Osteocyte (in vitro differentiated cells): ENCODE data around the gene PLCG1. TPM values are rescaled to one million over a fixed set of nuclear protein-coding genes. Genes with fewer than 3 reads are reported as not detected.

Experiments used
- DNase-seq: peaks from one replicate; pipeline ENCODE4 v3.0.0; 2021; ENCODE audit warnings: mixed read lengths; ENCODE audit not compliant: unreplicated experiment; ENCODE audit errors: extremely low spot score
- H3K27ac Mint-ChIP-seq: one replicate; pipeline ENCODE4 v1.8.0; 2021; ENCODE audit warnings: mild to moderate bottlenecking, mixed read lengths; ENCODE audit not compliant: unreplicated experiment
- H3K27me3 Mint-ChIP-seq: one replicate; pipeline ENCODE4 v1.8.0; 2021; ENCODE audit warnings: mixed read lengths; ENCODE audit not compliant: unreplicated experiment
- H3K36me3 Mint-ChIP-seq: one replicate; pipeline ENCODE4 v1.8.0; 2021; ENCODE audit warnings: mixed read lengths; ENCODE audit not compliant: unreplicated experiment
- H3K4me1 Mint-ChIP-seq: one replicate; pipeline ENCODE4 v1.8.0; 2021; ENCODE audit warnings: mixed read lengths; ENCODE audit not compliant: unreplicated experiment
- H3K4me3 Mint-ChIP-seq: one replicate; pipeline ENCODE4 v1.8.0; 2021; ENCODE audit warnings: mild to moderate bottlenecking, moderate library complexity, mixed read lengths; ENCODE audit not compliant: unreplicated experiment
- H3K9me3 Mint-ChIP-seq: one replicate; pipeline ENCODE4 v1.8.0; 2021; ENCODE audit warnings: mixed read lengths; ENCODE audit not compliant: unreplicated experiment
- CTCF ChIP-seq: fragments of 200-600 bp; sonication (generic); IDR thresholded peaks from 2 replicates; pipeline ENCODE4 v1.5.0; 2021; ENCODE audit warnings: antibody characterized with exemption, mild to moderate bottlenecking, moderate library complexity
- total RNA-seq: library from RNA; stranded (reverse); gene quantifications from 2 replicates; pipeline ENCODE4 v1.2.1, GENCODE V29; 2021

PLCG1 gene
- total RNA-seq, 1 donor from 2014 or later: 179 TPM

GRCh38 chr20:41214202-41214601 lies 76.9 kb downstream of the PLCG1 start:
- Mint-ChIP-seq H3K9me3 (no peaks in the 10 kb centered on the region), H3K4me3 (no peak overlapping the region), H3K4me1 (peaks cover 27% of the 10 kb centered on the region), H3K27ac (no peak overlapping the region), H3K27me3 (no peaks in the 10 kb centered on the region), H3K36me3 (peaks cover 1% of the 10 kb centered on the region)
- DNase-seq: no peak
- no peak for TF ChIP-seq CTCF

- TF ChIP-seq CTCF: no peak
- Mint-ChIP-seq H3K4me1 (peaks cover 28% of the 10 kb centered on the region), H3K9me3 (no peaks in the 10 kb centered on the region), H3K4me3 (no peak overlapping the region), H3K27me3 (no peaks in the 10 kb centered on the region), H3K36me3 (no peaks in the 10 kb centered on the region), H3K27ac (no peak overlapping the region)
- no peak for DNase-seq
Observed at GRCh38 chr20:41214666-41215065, 77.3 kb downstream of the PLCG1 start.

- no peak for TF ChIP-seq CTCF
- DNase-seq: no peak
- Mint-ChIP-seq H3K36me3 (peaks cover 6% of the 10 kb centered on the region), H3K9me3 (no peaks in the 10 kb centered on the region), H3K27ac (no peak overlapping the region), H3K4me3 (no peak overlapping the region), H3K4me1 (peaks cover 29% of the 10 kb centered on the region), H3K27me3 (no peaks in the 10 kb centered on the region)
Observed at GRCh38 chr20:41217422-41217821, 80.1 kb downstream of the PLCG1 start.

GRCh38 chr20:41218466-41218865 lies 81.1 kb downstream of the PLCG1 start:
- H3K27me3 Mint-ChIP-seq: no peaks in the 10 kb centered on the region
- no peak overlapping the region for H3K27ac Mint-ChIP-seq
- no peak overlapping the region for H3K4me3 Mint-ChIP-seq
- no peak for TF ChIP-seq CTCF
- DNase-seq: no peak
- peaks cover 6% of the 10 kb centered on the region for H3K36me3 Mint-ChIP-seq
- H3K4me1 Mint-ChIP-seq: peaks cover 31% of the 10 kb centered on the region
- no peaks in the 10 kb centered on the region for H3K9me3 Mint-ChIP-seq

GRCh38 chr20:41219824-41220223 lies 82.5 kb downstream of the PLCG1 start:
- H3K36me3 Mint-ChIP-seq: peaks cover 6% of the 10 kb centered on the region
- DNase-seq: no peak
- no peak overlapping the region for H3K27ac Mint-ChIP-seq
- H3K4me3 Mint-ChIP-seq: no peak overlapping the region
- no peaks in the 10 kb centered on the region for H3K27me3 Mint-ChIP-seq
- TF ChIP-seq CTCF: no peak
- peaks cover 32% of the 10 kb centered on the region for H3K4me1 Mint-ChIP-seq
- no peaks in the 10 kb centered on the region for H3K9me3 Mint-ChIP-seq
